Activated CD4-positive, alpha-beta memory T cell treated with anti-CD3 and anti-CD28 coated beads for 36 hours (primary cell): ENCODE results near the gene GPC3. TPM values are rescaled to one million over a fixed set of nuclear protein-coding genes. Genes with fewer than 3 reads are reported as not detected.

Source experiments
- CTCF ChIA-PET: fragments of 350-600 bp; sonication (Branson Sonifier 250); formaldehyde crosslinking; loops from one replicate; lab custom pipeline; 2021; ENCODE audit warnings: antibody characterized with exemption, inconsistent platforms; lab: Charles Lee
- POLR2A ChIA-PET: fragments of 350-600 bp; sonication (Branson Sonifier 250); formaldehyde crosslinking; loops from one replicate; lab custom pipeline; 2021; ENCODE audit warnings: antibody characterized with exemption; lab: Charles Lee
- DNase-seq: peaks from one replicate; pipeline ENCODE4 v3.0.0-alpha.2; 2020
- H3K27ac Mint-ChIP-seq: one replicate; pipeline ENCODE4 v1.8.0; 2021; ENCODE audit warnings: mixed read lengths
- H3K27me3 Mint-ChIP-seq: one replicate; pipeline ENCODE4 v1.8.0; 2021; ENCODE audit warnings: mixed read lengths
- H3K36me3 Mint-ChIP-seq: one replicate; pipeline ENCODE4 v1.8.0; 2021; ENCODE audit warnings: mixed read lengths
- H3K4me1 Mint-ChIP-seq: one replicate; pipeline ENCODE4 v1.8.0; 2021; ENCODE audit warnings: low read depth, mixed read lengths
- H3K4me3 Mint-ChIP-seq: one replicate; pipeline ENCODE4 v1.8.0; 2021; ENCODE audit warnings: mild to moderate bottlenecking, mixed read lengths
- H3K9me3 Mint-ChIP-seq: one replicate; pipeline ENCODE4 v1.8.0; 2021; ENCODE audit warnings: mixed read lengths
- intact Hi-C: fragments of 100-400 bp; cut with micrococcal nuclease; formaldehyde crosslinking; loops from one replicate; pipeline ENCODE4 v1.15.1; 2023
- total RNA-seq, 2 experiments: library from RNA; stranded (reverse); gene quantifications; one replicate each; pipeline ENCODE4 v1.2.3, GENCODE V29; 2021

GPC3 gene
- total RNA-seq, 2 experiments from 2014 or later, result 0.14 to 0.39 TPM

DNA sequence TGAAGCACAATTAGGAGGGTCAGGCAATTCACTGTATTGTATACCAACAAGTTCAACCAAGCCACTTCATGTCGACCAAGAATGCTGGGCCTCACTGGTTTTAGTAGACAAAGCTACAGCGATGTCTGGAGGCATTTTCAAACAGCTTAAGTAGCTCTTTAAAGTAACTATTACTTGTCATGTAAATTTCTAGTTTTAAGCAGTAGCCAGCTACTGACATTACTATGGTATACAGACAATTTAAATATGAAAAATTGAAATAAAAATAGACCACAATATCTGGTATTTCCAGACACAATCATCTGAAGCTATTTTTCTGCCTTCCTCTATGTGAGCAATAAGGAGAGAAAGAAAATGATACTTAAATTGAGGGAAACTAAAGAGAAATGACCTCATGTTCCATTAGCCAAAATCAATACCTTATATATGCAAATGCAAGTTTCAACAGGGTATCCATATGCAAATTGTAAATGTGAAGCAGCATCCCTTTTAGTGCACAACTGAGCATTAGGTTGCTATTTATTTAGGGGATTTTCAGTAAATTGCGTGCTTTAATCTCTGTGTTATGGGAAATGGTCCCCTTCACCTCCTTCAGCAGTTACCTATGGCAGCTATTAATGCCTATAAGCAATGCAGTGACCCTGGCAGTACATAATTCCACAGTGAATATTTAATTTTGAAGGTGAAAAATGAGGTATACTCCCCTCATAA lies 119.5 kb downstream of the GPC3 start:
- no peak overlapping the region for H3K27ac Mint-ChIP-seq
- peaks cover 2% of the 10 kb centered on the region for H3K27me3 Mint-ChIP-seq
- POLR2A ChIA-PET, result no interaction called here
- H3K9me3 Mint-ChIP-seq, result no peaks in the 10 kb centered on the region
- CTCF ChIA-PET, result interaction anchor here (1.0 kb wide), 1 partner anchor 27 kb away, joined by 3 read pairs; no protein-coding TSS in a partner anchor
- no peak for DNase-seq
- H3K4me1 Mint-ChIP-seq, result no peaks in the 10 kb centered on the region
- intact Hi-C loops, result no loop called here
- no peak overlapping the region for H3K4me3 Mint-ChIP-seq
- no peaks in the 10 kb centered on the region for H3K36me3 Mint-ChIP-seq

GRCh38 chrX:133864236-133864635 lies 121.2 kb downstream of the GPC3 start:
- POLR2A ChIA-PET, result no interaction called here
- no peak for DNase-seq
- H3K4me3 Mint-ChIP-seq, result no peak overlapping the region
- intact Hi-C loops, result no loop called here
- H3K36me3 Mint-ChIP-seq, result no peaks in the 10 kb centered on the region
- H3K9me3 Mint-ChIP-seq, result no peaks in the 10 kb centered on the region
- CTCF ChIA-PET, result no interaction called here
- H3K27ac Mint-ChIP-seq, result no peak overlapping the region
- H3K27me3 Mint-ChIP-seq, result peaks cover under 1% of the 10 kb centered on the region
- no peaks in the 10 kb centered on the region for H3K4me1 Mint-ChIP-seq

- no peak for DNase-seq
- Mint-ChIP-seq H3K4me1 (no peaks in the 10 kb centered on the region), H3K9me3 (no peaks in the 10 kb centered on the region), H3K36me3 (no peaks in the 10 kb centered on the region), H3K4me3 (no peak overlapping the region), H3K27me3 (peaks cover 2% of the 10 kb centered on the region), H3K27ac (no peak overlapping the region)
- intact Hi-C loops, result no loop called here
- POLR2A ChIA-PET, result no interaction called here
- CTCF ChIA-PET, result no interaction called here
Measured at GRCh38 chrX:133859860-133860259, 125.5 kb downstream of the GPC3 start.

GRCh38 chrX:133859336-133859735 lies 126.1 kb downstream of the GPC3 start:
- DNase-seq, result no peak
- ChIA-PET POLR2A (no interaction called here), CTCF (no interaction called here)
- intact Hi-C loops, result no loop called here
- no peaks in the 10 kb centered on the region for H3K4me1 Mint-ChIP-seq
- no peak overlapping the region for H3K27ac Mint-ChIP-seq
- peaks cover 2% of the 10 kb centered on the region for H3K27me3 Mint-ChIP-seq
- no peak overlapping the region for H3K4me3 Mint-ChIP-seq
- H3K36me3 Mint-ChIP-seq, result no peaks in the 10 kb centered on the region
- no peaks in the 10 kb centered on the region for H3K9me3 Mint-ChIP-seq

GRCh38 chrX:133857640-133858269 lies 127.6 kb downstream of the GPC3 start:
- DNase-seq, result no peak
- Mint-ChIP-seq H3K4me3 (no peak overlapping the region), H3K27me3 (peaks cover 2% of the 10 kb centered on the region), H3K36me3 (no peaks in the 10 kb centered on the region), H3K4me1 (no peaks in the 10 kb centered on the region), H3K27ac (no peak overlapping the region), H3K9me3 (no peaks in the 10 kb centered on the region)
- intact Hi-C loops, result no loop called here
- ChIA-PET POLR2A (no interaction called here), CTCF (no interaction called here)

- ChIA-PET CTCF (no interaction called here), POLR2A (no interaction called here)
- intact Hi-C loops, result no loop called here
- Mint-ChIP-seq H3K9me3 (no peaks in the 10 kb centered on the region), H3K36me3 (no peaks in the 10 kb centered on the region), H3K4me1 (no peaks in the 10 kb centered on the region), H3K27me3 (peaks cover 2% of the 10 kb centered on the region), H3K27ac (no peak overlapping the region), H3K4me3 (no peak overlapping the region)
- DNase-seq, result no peak
Measured at GRCh38 chrX:133856819-133857218, 128.6 kb downstream of the GPC3 start.

- Mint-ChIP-seq H3K27me3 (peaks cover 2% of the 10 kb centered on the region), H3K9me3 (no peaks in the 10 kb centered on the region), H3K36me3 (no peaks in the 10 kb centered on the region), H3K4me1 (no peaks in the 10 kb centered on the region), H3K27ac (no peak overlapping the region), H3K4me3 (no peak overlapping the region)
- intact Hi-C loops, result no loop called here
- ChIA-PET POLR2A (no interaction called here), CTCF (no interaction called here)
- DNase-seq, result no peak
Measured at GRCh38 chrX:133854290-133854689, 131.1 kb downstream of the GPC3 start.

DNA sequence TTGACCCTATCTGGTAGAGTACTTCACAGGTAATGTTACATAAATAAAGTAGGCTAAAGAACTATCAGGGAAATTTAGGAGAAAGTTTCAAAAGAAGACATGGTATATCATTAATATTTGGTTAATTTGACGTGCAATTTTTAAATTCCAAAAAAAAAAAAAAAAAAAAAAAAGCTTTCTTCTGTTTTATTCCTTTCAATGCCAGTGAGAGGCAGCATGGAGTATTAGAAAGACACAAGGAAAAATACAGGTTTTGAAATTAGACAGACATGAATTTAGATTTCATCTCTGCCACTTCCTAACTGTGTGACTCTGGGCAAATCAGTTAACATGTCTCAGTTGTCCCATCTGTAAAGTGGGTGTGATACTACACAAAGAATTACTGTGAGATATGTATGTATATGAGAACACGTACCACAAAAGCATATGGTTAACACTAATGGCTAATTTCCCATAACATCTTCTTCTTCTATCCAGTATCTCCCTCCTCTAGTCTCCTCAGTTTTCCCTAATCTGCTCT lies 132.5 kb downstream of the GPC3 start:
- intact Hi-C loops, result no loop called here
- H3K36me3 Mint-ChIP-seq, result no peaks in the 10 kb centered on the region
- H3K9me3 Mint-ChIP-seq, result no peaks in the 10 kb centered on the region

DNA sequence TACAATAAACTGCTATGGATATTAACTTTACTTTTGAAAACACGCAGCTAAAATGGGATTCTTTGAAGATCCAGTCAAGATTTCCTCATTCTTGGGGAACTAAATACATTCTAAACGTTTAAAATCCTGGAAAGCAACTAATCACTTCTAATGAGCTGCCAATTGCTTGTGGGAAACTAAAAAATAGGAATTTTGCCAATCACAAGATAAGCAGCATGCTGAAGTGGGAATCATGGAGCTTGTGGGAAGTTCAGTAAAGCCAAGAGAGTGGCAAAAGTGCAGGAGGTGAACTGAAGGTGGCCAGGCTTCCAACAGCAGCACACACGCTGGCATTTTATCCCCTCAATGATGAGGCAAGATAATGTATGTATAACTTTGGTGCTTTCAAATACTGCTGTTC lies 133.0 kb downstream of the GPC3 start:
- no peak overlapping the region for H3K27ac Mint-ChIP-seq
- no peaks in the 10 kb centered on the region for H3K36me3 Mint-ChIP-seq
- H3K27me3 Mint-ChIP-seq, result peaks cover 2% of the 10 kb centered on the region
- intact Hi-C loops, result no loop called here
- ChIA-PET CTCF (interaction anchor here (0.9 kb wide), 1 partner anchor 13 kb away, joined by 4 read pairs; no protein-coding TSS in a partner anchor), POLR2A (interaction anchor here (0.6 kb wide), 1 partner anchor 101 kb away, joined by 3 read pairs; no protein-coding TSS in a partner anchor)
- no peaks in the 10 kb centered on the region for H3K9me3 Mint-ChIP-seq
- DNase-seq, result no peak
- no peaks in the 10 kb centered on the region for H3K4me1 Mint-ChIP-seq
- no peak overlapping the region for H3K4me3 Mint-ChIP-seq

More for the DNA sequence above, 132.5 kb downstream of the GPC3 start:
- H3K27me3 Mint-ChIP-seq, result peaks cover 2% of the 10 kb centered on the region
- POLR2A ChIA-PET, result no interaction called here
- H3K4me3 Mint-ChIP-seq, result no peak overlapping the region
- CTCF ChIA-PET, result interaction anchor here (0.9 kb wide), 1 partner anchor 14 kb away, joined by 4 read pairs; no protein-coding TSS in a partner anchor
- H3K27ac Mint-ChIP-seq, result no peak overlapping the region
- DNase-seq, result no peak
- H3K4me1 Mint-ChIP-seq, result no peaks in the 10 kb centered on the region

DNA sequence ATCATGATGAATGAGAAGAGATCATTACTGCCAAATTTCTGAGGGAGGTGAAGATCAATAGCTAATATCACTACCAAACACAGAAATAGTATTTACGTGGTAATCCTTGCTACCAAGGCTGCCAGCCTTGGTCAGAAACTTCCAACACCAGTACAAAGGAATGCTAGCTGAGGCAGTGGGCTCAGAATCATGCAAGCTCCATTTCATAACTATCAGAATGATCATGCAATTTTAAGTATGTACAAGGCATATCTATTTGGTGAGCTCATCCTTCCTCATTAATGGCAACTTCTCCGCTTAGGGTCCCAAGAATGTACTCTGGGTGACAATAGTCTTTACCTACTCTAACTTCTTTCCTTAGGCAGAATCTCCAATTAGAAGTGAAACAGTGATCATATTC lies 135.0 kb downstream of the GPC3 start:
- Mint-ChIP-seq H3K27ac (no peak overlapping the region), H3K4me3 (no peak overlapping the region), H3K36me3 (no peaks in the 10 kb centered on the region), H3K9me3 (no peaks in the 10 kb centered on the region), H3K4me1 (no peaks in the 10 kb centered on the region), H3K27me3 (no peaks in the 10 kb centered on the region)
- ChIA-PET POLR2A (no interaction called here), CTCF (interaction anchor here (1.3 kb wide), 1 partner anchor 11 kb away, joined by 3 read pairs; no protein-coding TSS in a partner anchor)
- intact Hi-C loops, result no loop called here
- DNase-seq, result no peak

GRCh38 chrX:133849676-133850075 lies 135.7 kb downstream of the GPC3 start:
- intact Hi-C loops, result no loop called here
- no peak for DNase-seq
- Mint-ChIP-seq H3K27me3 (no peaks in the 10 kb centered on the region), H3K36me3 (no peaks in the 10 kb centered on the region), H3K4me1 (no peaks in the 10 kb centered on the region), H3K9me3 (no peaks in the 10 kb centered on the region), H3K4me3 (no peak overlapping the region), H3K27ac (no peak overlapping the region)
- POLR2A ChIA-PET, result no interaction called here
- CTCF ChIA-PET, result no interaction called here

GRCh38 chrX:133847340-133847994 lies 137.9 kb downstream of the GPC3 start:
- no peak for DNase-seq
- Mint-ChIP-seq H3K4me3 (no peak overlapping the region), H3K36me3 (no peaks in the 10 kb centered on the region), H3K4me1 (no peaks in the 10 kb centered on the region), H3K9me3 (no peaks in the 10 kb centered on the region), H3K27me3 (no peaks in the 10 kb centered on the region), H3K27ac (no peak overlapping the region)
- ChIA-PET CTCF (no interaction called here), POLR2A (no interaction called here)
- intact Hi-C loops, result no loop called here
